ENCODE results near the gene CHPT1. TPM values are rescaled to one million over a fixed set of nuclear protein-coding genes. Genes with fewer than 3 reads are reported as not detected.

CHPT1 gene
- total and polyA plus RNA-seq, 2 of the 13 experiments (the other 11 are each of a cell fraction or from before 2014, with no cell fraction given) = 117 to 178 TPM

GRCh38 chr12:101697930-101698799, 725 bp downstream of the CHPT1 start (continued):
- TF ChIP-seq GATA4 (IDR thresholded peaks at IDR 0.05; ENCODE audit: borderline replicate concordance, low read depth) (no peak), HDAC1 (CRISPR knock-in tag; IDR thresholded peaks at IDR 0.05) (peak; percentile 75), TMF1 (CRISPR knock-in tag; IDR thresholded peaks at IDR 0.05; ENCODE audit: low read depth) (no peak), GTF2F1 (IDR thresholded peaks at IDR 0.05; ENCODE audit: low read length) (no peak), FOXO1 (CRISPR knock-in tag; IDR thresholded peaks at IDR 0.05) (no peak), CEBPG (CRISPR knock-in tag; IDR thresholded peaks at IDR 0.05) (no peak), KLF13 (CRISPR knock-in tag; IDR thresholded peaks at IDR 0.05) (no peak), MAZ (IDR thresholded peaks at IDR 0.05; ENCODE audit: borderline replicate concordance, low read depth, low read length) (no peak), MAZ (CRISPR knock-in tag; IDR thresholded peaks at IDR 0.05; ENCODE audit: low read depth) (no peak; the same call in 1 of the 2 replicates), BCL3 (CRISPR knock-in tag; IDR thresholded peaks at IDR 0.05) (no peak), EED (CRISPR knock-in tag; IDR thresholded peaks at IDR 0.05) (no peak), ZNF614 (CRISPR knock-in tag; IDR thresholded peaks at IDR 0.05; ENCODE audit: borderline replicate concordance) (no peak), ZNF563 (CRISPR knock-in tag; IDR thresholded peaks at IDR 0.05) (no peak; the same call in 1 of the 2 replicates), KMT2A (CRISPR knock-in tag; IDR thresholded peaks at IDR 0.05) (peak; percentile 62), ATF7 (IDR thresholded peaks at IDR 0.05) (no peak), ATF7 (CRISPR knock-in tag; IDR thresholded peaks at IDR 0.05) (no peak), MTA3 (CRISPR knock-in tag; IDR thresholded peaks at IDR 0.05) (no peak), TOE1 (CRISPR knock-in tag; IDR thresholded peaks at IDR 0.05) (no peak), HNF4A (CRISPR knock-in tag; IDR thresholded peaks at IDR 0.05) (peak; percentile 17; the same call in 1 of the 2 replicates), XRCC5 (optimal IDR thresholded peaks at IDR 0.05; ENCODE audit: low read length) (no peak), ZNF589 (CRISPR knock-in tag; conservative IDR thresholded peaks at IDR 0.05) (no peak), MTF2 (CRISPR knock-in tag; IDR thresholded peaks at IDR 0.05; ENCODE audit: borderline replicate concordance) (no peak), ZNF557 (CRISPR knock-in tag; IDR thresholded peaks at IDR 0.05) (0 out of 2 replicates have a peak, but pooled peaks have one; percentile 11), SALL1 (CRISPR knock-in tag; IDR thresholded peaks at IDR 0.05) (peak; percentile 55), ZBTB38 (CRISPR knock-in tag; IDR thresholded peaks at IDR 0.05) (0 out of 2 replicates have a peak, but pooled peaks have one; percentile 35)
- TF ChIP-seq, protein P1, sequence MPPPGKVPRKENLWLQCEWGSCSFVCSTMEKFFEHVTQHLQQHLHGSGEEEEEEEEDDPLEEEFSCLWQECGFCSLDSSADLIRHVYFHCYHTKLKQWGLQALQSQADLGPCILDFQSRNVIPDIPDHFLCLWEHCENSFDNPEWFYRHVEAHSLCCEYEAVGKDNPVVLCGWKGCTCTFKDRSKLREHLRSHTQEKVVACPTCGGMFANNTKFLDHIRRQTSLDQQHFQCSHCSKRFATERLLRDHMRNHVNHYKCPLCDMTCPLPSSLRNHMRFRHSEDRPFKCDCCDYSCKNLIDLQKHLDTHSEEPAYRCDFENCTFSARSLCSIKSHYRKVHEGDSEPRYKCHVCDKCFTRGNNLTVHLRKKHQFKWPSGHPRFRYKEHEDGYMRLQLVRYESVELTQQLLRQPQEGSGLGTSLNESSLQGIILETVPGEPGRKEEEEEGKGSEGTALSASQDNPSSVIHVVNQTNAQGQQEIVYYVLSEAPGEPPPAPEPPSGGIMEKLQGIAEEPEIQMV (CRISPR knock-in tag; IDR thresholded peaks at IDR 0.05; ENCODE audit: low read depth) = 0 out of 2 replicates have a peak, but pooled peaks have one; percentile 35
